ENCODE measurements around the gene CRYGC. TPM values are rescaled to one million over a fixed set of nuclear protein-coding genes. Genes with fewer than 3 reads are reported as not detected.

CRYGC gene
- total and polyA plus RNA-seq, 2 of the 13 experiments (the other 11 are each of a cell fraction or from before 2014, with no cell fraction given) = 0.20 to 0.27 TPM

GRCh38 chr2:208147008-208147407, 17.4 kb upstream of the CRYGC start (continued):
- TF ChIP-seq ZFP82 (CRISPR knock-in tag; IDR thresholded peaks at IDR 0.05; ENCODE audit: borderline replicate concordance) (no peak), HOXA5 (CRISPR knock-in tag; IDR thresholded peaks at IDR 0.05) (no peak)

- in situ Hi-C loops (cut with HindIII; ENCODE audit: extremely low pct_ligation_motif_present, low pct_unique_long_range_greater_than_20kb) (no loop called here), intact Hi-C loops (cut with micrococcal nuclease; ENCODE audit: unreplicated experiment) (no loop called here)
- ChIA-PET CTCF (ENCODE audit: low intra/inter-chr PET ratio, low total read pairs) (no interaction called here), POLR2A (no interaction called here)
- DNase-seq (ENCODE audit: low spot score) (no peak), ATAC-seq (no peak), FAIRE-seq (no peak)
- Histone ChIP-seq H3K4me1 (ENCODE audit: insufficient read depth, low read length) (peaks cover 21% of the 10 kb centered on the region), H3K27ac (ENCODE audit: extremely low read length, insufficient read depth, low read length) (no peak within 1 kb of the TSS), H3K27me3 (ENCODE audit: control insufficient read depth in 1 of 2, insufficient read depth in 2 of 2, low read length in 2 of 2) (peaks cover 0 to 5% of the 10 kb centered on the region in 2 experiments; a peak in 1 of 5 replicates), H3K36me3 (replicated peaks in 1 of 2; ENCODE audit: control insufficient read depth in 1 of 2, insufficient read depth in 2 of 2, low read length in 2 of 2) (no peaks in the 10 kb centered on the region), H3K4me3 (replicated peaks in 1 of 3; ENCODE audit: insufficient read depth in 1 of 3, low read depth in 2 of 3, low read length in 3 of 3) (no peak within 1 kb of the TSS), H3K9ac (ENCODE audit: insufficient read depth, low read depth, low read length) (no peak within 1 kb of the TSS), H3K9me3 (ENCODE audit: low read length) (no peaks in the 10 kb centered on the region), H3K4me2 (ENCODE audit: low read depth, low read length) (no peak within 1 kb of the TSS), H4K20me1 (ENCODE audit: insufficient read depth, low read length) (no peaks in the 10 kb centered on the region), H3K79me2 (ENCODE audit: insufficient read depth, low read length) (no peaks in the 10 kb centered on the region), H2AFZ (ENCODE audit: low read length) (no peak within 1 kb of the TSS)
- WGBS (ENCODE audit: low lambda C conversion rate) = 54% methylated on average over 5 of the region's 6 CpGs
- TF ChIP-seq GABPA (IDR thresholded peaks at IDR 0.05; ENCODE audit: low read depth, low read length) (no peak), GABPA (CRISPR knock-in tag; IDR thresholded peaks at IDR 0.05; ENCODE audit: low read depth) (no peak), ZNF703 (CRISPR knock-in tag; IDR thresholded peaks at IDR 0.05; ENCODE audit: borderline replicate concordance) (no peak), ZNF652 (CRISPR knock-in tag; IDR thresholded peaks at IDR 0.05; ENCODE audit: borderline replicate concordance, low read depth) (no peak), KDM6A (CRISPR knock-in tag; IDR thresholded peaks at IDR 0.05; ENCODE audit: low read depth) (no peak), ZFP91 (CRISPR knock-in tag; IDR thresholded peaks at IDR 0.05; ENCODE audit: borderline replicate concordance) (no peak), SAP130 (CRISPR knock-in tag; IDR thresholded peaks at IDR 0.05; ENCODE audit: low read depth) (no peak), CREM (IDR thresholded peaks at IDR 0.05) (no peak), CREM (CRISPR knock-in tag; IDR thresholded peaks at IDR 0.05) (no peak), DMAP1 (CRISPR knock-in tag; IDR thresholded peaks at IDR 0.05) (no peak), ZNF737 (CRISPR knock-in tag; IDR thresholded peaks at IDR 0.05; ENCODE audit: borderline replicate concordance) (no peak), ZNF660 (CRISPR knock-in tag; IDR thresholded peaks at IDR 0.05; ENCODE audit: borderline replicate concordance, low read depth) (no peak)
- no TSS peak for BruUV-seq (replicated peaks)
Observed at GRCh38 chr2:208146006-208146405, 16.4 kb upstream of the CRYGC start, which contains the start of gene CRYGB. Gene CRYGB (minus strand): TSS chr2:208146158. CDS start chr2:208146120, 38 bp downstream.

All from HepG2 (cell line).